HCT116 (cell line): ENCODE data around the gene MMP23B.
"Not testable (repeated sequence)": the region's sequence is repeated elsewhere in the genome, so short reads cannot be mapped to it uniquely, and the experiment has no call there.

Experiments
- CEBPB ChIP-seq: IDR thresholded peaks from 2 replicates; pipeline ENCODE4 v1.6.1; 2012; ENCODE audit warnings: low read depth
- CTCF ChIP-seq, 3 experiments: fragments of 200-600 bp in 1 of 3; sonication (generic) in 1 of 3; IDR thresholded peaks in 2 of 3; conservative IDR thresholded peaks in 1 of 3; 2 replicates each; pipeline ENCODE4 v1.5.1; 2012 to 2017; ENCODE audit warnings: low read depth in 2 of 3, low read length in 2 of 3, antibody characterized with exemption in 1 of 3, borderline replicate concordance in 1 of 3, control low read depth in 1 of 3, mild to moderate bottlenecking in 1 of 3, mixed read lengths in 1 of 3, mixed run types in 1 of 3, moderate library complexity in 1 of 3; ENCODE audit not compliant: insufficient read depth in 1 of 3
- EZH2 ChIP-seq: fragments of 200-600 bp; sonication (generic); IDR thresholded peaks from 2 replicates; pipeline ENCODE4 v1.6.1; 2017; ENCODE audit warnings: antibody characterized with exemption, mixed run types
- EZH2phosphoT487 ChIP-seq: fragments of 200-600 bp; IDR thresholded peaks from 2 replicates; pipeline ENCODE4 v1.6.1; 2018; ENCODE audit warnings: antibody characterized with exemption, borderline replicate concordance
- REST ChIP-seq: IDR thresholded peaks from 2 replicates; pipeline ENCODE4 v1.6.1; 2012; ENCODE audit warnings: low read depth
- ZBTB33 ChIP-seq: IDR thresholded peaks from 2 replicates; pipeline ENCODE4 v1.6.1; 2011; ENCODE audit warnings: mild to moderate bottlenecking, low read length, moderate library complexity; ENCODE audit not compliant: insufficient replicate concordance; ENCODE audit errors: extremely low read depth

DNA sequence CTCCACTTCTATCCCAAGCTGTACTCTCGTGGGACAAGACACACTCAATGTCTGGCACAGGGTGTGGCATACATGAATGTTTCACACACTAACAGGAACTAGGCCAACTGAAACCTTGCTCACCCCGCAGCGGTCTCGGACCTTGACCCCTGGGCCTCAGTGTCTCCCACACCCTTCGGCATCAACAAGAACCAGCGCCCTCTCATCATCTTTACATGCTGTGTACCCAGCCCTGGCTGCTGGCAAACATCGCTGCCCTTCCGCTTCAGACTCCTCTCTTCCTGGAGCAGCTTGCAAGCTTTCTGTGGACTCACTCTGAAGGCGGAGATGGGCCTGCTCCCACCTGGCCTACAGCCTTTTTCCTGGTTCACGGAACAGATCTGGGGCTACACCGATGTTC lies 16.3 kb downstream of the MMP23B start:
- not testable (repeated sequence) for TF ChIP-seq CTCF (IDR thresholded peaks at IDR 0.05 in 2 of 3, conservative IDR thresholded peaks at IDR 0.05 in 1 of 3; ENCODE audit: borderline replicate concordance in 1 of 3, insufficient read depth in 1 of 3, low read depth in 2 of 3, low read length in 2 of 3); CEBPB; ZBTB33; REST; EZH2phosphoT487; EZH2
